NT2/D1 (cell line): Measurements from ENCODE around the gene CSTF3.
A peak's percentile ranks its signal among the peaks of the same experiment; 100 is the strongest.

ENCODE experiments used
- DNase-seq: peaks from one replicate; pipeline ENCODE4 v3.0.0-alpha.2; 2011; ENCODE audit warnings: low read depth, low spot score
- H3K27me3 ChIP-seq: 2 replicates; pipeline ENCODE4 v1.6.0; 2011; ENCODE audit warnings: mild to moderate bottlenecking; ENCODE audit not compliant: insufficient read length, insufficient read depth
- H3K36me3 ChIP-seq: 2 replicates; pipeline ENCODE4 v1.6.1; 2011; ENCODE audit warnings: mild to moderate bottlenecking, low read length, mixed read lengths; ENCODE audit not compliant: insufficient read depth, insufficient read length
- H3K4me1 ChIP-seq: 2 replicates; pipeline ENCODE4 v1.5.1; 2011; ENCODE audit not compliant: insufficient read depth, insufficient read length
- H3K4me3 ChIP-seq: 2 replicates; pipeline ENCODE4 v1.5.1; 2011; ENCODE audit warnings: low read depth; ENCODE audit not compliant: insufficient read length
- H3K9ac ChIP-seq: 2 replicates; pipeline ENCODE4 v1.6.0; 2011; ENCODE audit warnings: low read depth; ENCODE audit not compliant: insufficient read length
- H3K9me3 ChIP-seq: 2 replicates; pipeline ENCODE4 v1.5.1; 2011; ENCODE audit warnings: mild to moderate bottlenecking, low read length; ENCODE audit not compliant: insufficient read depth
- SUZ12 ChIP-seq: IDR thresholded peaks from 2 replicates; pipeline ENCODE4 v1.6.1; 2011; ENCODE audit not compliant: insufficient read length, insufficient read depth; ENCODE audit errors: extremely low read depth
- YY1 ChIP-seq: IDR thresholded peaks from 2 replicates; pipeline ENCODE4 v1.6.1; 2011; ENCODE audit not compliant: insufficient read length, insufficient read depth
- ZNF274 ChIP-seq: IDR thresholded peaks from 2 replicates; pipeline ENCODE4 v1.6.1; 2011; ENCODE audit warnings: mild to moderate bottlenecking, low read depth, low read length

The CSTF3 gene

DNA sequence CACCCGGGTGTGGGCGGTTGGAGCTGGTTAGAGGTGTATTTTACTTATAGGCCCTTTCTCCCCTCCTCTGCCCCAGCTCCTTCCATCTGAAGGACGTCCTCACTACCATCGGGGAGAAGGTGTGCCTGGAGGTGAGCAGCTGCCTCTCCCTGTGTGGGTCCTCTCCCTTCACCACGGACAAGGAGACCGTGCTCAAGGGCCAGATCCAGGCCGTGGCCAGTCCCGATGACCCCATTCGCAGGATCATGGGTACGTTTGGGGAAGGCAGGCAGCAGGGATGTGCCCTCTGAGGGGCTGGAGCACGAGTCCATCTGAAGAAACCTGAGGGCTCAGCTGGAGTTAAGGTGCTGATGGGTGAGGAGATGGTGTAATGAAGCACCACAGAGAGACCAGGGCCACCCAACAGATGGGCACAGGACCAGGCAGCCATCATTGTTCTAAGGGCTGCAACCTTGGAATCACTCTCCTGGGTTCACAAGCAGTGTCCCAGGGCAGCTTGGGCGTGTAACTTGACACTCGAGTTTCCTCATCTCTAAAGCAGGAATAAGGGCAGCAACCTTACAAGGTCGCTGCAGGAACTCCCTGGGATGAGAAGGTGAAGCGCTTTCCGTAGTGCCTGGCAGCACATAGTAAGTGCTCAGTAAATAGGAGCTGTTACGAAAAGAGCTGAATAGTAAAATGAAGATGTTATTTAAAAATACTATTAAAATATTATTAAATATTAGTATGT, 92.5 kb downstream of the CSTF3 start:
- Histone ChIP-seq H3K4me1 (peaks cover 4% of the 10 kb centered on the region), H3K9ac (no peak overlapping the region), H3K36me3 (peaks cover 56% of the 10 kb centered on the region), H3K9me3 (no peaks in the 10 kb centered on the region), H3K27me3 (no peaks in the 10 kb centered on the region), H3K4me3 (no peak overlapping the region)
- no peak for DNase-seq
- TF ChIP-seq YY1 (no peak), SUZ12 (no peak), ZNF274 (no peak)

DNA sequence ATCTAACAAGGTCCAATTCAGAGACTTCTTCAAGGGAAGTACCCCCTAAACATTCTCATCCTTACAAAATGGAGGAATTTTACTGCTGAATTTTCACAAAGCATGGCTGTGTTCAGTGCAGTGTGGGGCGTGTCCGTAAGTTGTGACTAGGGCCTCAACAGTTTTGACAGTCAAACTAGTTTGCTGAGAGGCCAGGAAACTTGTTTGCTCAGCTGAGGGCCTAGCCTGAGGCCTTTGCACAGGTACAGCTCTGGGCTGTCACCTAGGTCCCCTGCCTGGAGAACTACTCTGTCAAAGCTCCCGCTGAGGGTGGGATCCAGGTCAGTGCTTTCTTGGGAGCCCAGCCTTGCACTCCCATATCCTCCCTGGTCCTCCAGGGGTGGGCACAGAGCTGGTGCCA, 94.0 kb downstream of the CSTF3 start:
- Histone ChIP-seq H3K9me3 (no peaks in the 10 kb centered on the region), H3K9ac (no peak overlapping the region), H3K4me3 (no peak overlapping the region), H3K36me3 (peaks cover 43% of the 10 kb centered on the region), H3K4me1 (peaks cover 4% of the 10 kb centered on the region), H3K27me3 (no peaks in the 10 kb centered on the region)
- no peak for TF ChIP-seq SUZ12
- no peak for TF ChIP-seq ZNF274
- TF ChIP-seq YY1: no peak
- DNase-seq: no peak

DNA sequence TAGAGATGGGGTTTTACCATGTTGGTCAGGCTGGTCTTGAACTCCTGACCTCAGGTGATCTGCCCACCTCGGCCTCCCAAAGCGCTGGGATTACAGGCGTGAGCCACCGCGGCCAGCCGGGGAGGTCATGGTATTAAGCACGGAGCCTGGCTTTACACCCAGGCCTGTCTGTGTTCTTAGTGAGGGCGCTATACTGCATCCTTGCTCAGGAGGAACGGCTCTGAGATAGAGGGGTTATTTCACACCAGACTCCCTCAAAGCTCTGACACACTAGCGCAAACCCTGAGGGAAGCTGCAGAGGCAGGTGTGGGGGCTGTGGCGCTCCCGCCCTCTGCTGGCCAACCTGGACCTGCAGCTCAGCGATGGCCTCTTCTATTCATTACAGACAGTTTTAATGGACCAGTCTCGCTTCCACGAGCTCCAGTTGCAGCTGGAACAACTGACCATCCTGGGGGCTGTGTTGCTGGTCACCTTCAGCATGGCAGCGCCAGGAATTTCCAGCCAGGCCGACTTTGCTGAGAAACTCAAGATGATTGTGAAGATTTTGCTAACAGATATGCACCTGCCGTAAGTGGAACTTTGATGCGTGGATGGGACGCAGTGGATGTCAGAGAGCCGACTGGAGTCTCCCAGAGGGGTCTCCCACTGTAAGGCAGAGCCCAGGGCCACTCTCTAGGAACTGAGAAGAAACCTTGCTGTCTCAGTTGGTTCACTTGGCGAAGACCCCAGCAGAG, 95.7 kb downstream of the CSTF3 start:
- no peak overlapping the region for H3K9ac ChIP-seq
- peaks cover 4% of the 10 kb centered on the region for H3K4me1 ChIP-seq
- DNase-seq: peak; percentile 40
- H3K4me3 ChIP-seq: no peak overlapping the region
- no peaks in the 10 kb centered on the region for H3K27me3 ChIP-seq
- peaks cover 42% of the 10 kb centered on the region for H3K36me3 ChIP-seq
- H3K9me3 ChIP-seq: no peaks in the 10 kb centered on the region
- no peak for TF ChIP-seq ZNF274
- no peak for TF ChIP-seq SUZ12
- no peak for TF ChIP-seq YY1

DNA sequence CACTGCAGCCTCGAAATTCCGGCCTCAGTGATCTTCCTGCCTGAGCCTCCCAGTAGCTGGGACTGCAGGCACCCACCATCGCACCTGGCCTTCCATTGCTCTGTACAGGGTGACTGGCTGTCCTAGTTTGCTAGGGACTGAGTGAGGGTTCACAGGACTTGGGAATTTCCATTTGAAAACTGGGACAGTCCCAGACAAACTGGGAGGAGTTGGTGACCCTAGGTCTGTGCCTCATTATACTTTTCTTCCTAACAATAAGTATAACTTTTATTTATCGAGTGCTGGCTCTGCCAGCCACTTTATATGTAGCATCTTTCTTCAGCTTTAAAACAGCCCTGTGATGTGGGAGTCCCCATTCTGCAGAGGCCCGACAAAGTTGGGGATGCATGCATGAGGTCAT, 96.4 kb downstream of the CSTF3 start:
- no peaks in the 10 kb centered on the region for H3K27me3 ChIP-seq
- no peak overlapping the region for H3K4me3 ChIP-seq
- DNase-seq: no peak
- TF ChIP-seq SUZ12 (no peak), YY1 (no peak), ZNF274 (no peak)
- H3K36me3 ChIP-seq: peaks cover 48% of the 10 kb centered on the region
- H3K9ac ChIP-seq: no peak overlapping the region
- no peaks in the 10 kb centered on the region for H3K9me3 ChIP-seq
- H3K4me1 ChIP-seq: peaks cover 4% of the 10 kb centered on the region

DNA sequence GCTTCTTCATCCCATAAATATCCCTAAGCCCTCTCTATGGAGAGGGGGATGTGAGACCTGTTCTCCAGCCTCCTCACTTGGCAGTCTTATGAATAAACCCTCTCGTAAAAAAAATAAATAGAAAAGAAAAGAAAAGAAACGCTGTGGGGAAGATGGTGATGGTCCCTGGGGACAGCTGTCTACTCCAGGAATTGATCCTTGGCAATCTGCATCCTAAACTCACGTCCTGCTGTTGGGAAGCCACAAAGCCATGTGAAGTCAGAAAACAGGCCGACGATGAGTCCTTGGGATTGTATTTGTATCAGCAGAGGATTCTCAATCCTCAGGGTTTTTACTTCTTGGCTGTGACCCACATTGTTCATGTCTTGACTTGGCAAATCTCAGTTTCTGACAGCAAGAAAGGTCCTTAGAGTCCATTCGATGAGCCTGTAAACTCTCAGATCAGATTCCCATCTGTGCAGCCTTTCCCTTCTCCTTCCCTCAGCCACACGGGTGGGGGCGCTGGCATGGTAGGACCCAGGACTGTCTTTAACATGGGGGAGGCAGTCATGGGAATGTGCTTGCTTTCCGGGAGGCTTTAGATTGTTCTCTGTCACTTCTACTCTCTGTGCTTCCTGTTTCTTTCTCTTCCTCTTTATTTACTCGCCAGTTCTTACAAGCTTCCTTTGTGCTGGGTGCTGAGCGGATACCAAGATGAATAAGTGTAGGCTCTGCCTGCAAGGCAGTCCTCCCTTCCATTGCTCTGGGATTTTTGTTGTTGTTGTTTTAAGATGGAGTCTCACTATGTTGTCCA, 97.1 kb downstream of the CSTF3 start:
- no peak for DNase-seq
- Histone ChIP-seq H3K9ac (no peak overlapping the region), H3K36me3 (peaks cover 42% of the 10 kb centered on the region), H3K27me3 (no peaks in the 10 kb centered on the region), H3K9me3 (no peaks in the 10 kb centered on the region), H3K4me1 (peaks cover 4% of the 10 kb centered on the region), H3K4me3 (no peak overlapping the region)
- TF ChIP-seq SUZ12: no peak
- TF ChIP-seq ZNF274: no peak
- no peak for TF ChIP-seq YY1

DNA sequence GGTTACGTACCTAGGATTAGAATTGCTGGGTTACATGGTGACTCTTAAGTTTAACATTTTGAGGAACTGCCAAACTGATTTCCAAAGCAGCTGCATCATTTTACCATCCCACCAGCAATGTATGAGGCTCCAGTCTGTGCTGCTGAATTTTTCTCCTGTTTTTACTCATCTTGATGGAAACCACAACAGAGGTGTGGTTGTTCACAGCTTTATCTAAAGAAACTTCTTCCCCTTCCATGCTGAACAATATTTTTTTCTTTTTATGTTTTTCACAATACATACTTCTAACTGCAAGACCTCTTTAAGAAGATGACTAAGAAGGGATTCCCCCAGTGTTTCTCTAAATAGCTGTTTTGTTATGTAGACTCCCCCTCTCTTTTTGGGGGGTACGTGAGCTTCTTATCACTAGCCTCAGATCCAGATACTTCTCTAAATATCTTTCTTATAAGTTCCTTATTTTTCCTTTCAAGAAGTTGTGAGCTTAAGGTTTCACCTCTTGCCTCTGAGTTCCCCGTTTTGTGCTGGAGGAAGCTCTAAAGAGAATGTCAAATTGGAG, 97.9 kb downstream of the CSTF3 start:
- Histone ChIP-seq H3K4me1 (no peaks in the 10 kb centered on the region), H3K4me3 (no peak overlapping the region), H3K9ac (no peak overlapping the region), H3K9me3 (no peaks in the 10 kb centered on the region), H3K36me3 (peaks cover 42% of the 10 kb centered on the region), H3K27me3 (no peaks in the 10 kb centered on the region)
- no peak for DNase-seq
- TF ChIP-seq ZNF274 (no peak), YY1 (no peak), SUZ12 (no peak)

DNA sequence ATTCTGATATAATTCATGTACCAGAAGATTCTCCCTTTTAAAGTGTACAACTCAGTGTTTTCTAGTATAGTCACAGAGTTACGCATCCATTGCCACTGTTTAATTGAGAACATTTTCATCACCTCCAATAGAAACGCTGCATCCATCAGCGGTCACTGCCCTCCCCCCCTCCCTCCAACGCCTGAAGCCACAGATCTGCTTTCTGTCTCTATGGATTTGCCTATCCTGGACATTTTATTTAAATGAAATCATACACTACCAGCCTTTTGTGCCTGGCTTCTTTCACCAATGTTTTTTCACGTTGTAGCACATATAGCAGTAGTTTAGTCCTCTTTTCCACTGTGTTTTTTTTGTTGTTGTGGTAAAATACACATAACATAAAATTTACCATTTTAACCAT, 99.1 kb downstream of the CSTF3 start:
- no peak for TF ChIP-seq SUZ12
- TF ChIP-seq YY1: no peak
- TF ChIP-seq ZNF274: no peak
- Histone ChIP-seq H3K36me3 (peaks cover 46% of the 10 kb centered on the region), H3K9ac (no peak overlapping the region), H3K4me1 (no peaks in the 10 kb centered on the region), H3K4me3 (no peak overlapping the region), H3K9me3 (no peaks in the 10 kb centered on the region), H3K27me3 (no peaks in the 10 kb centered on the region)
- DNase-seq: no peak
